GM11168 (cell line): Measurements from ENCODE around the gene SEC22C.

Source experiments
- in situ Hi-C: fragments of 300-500 bp; cut with MboI; formaldehyde crosslinking; loops from one replicate; pipeline ENCODE4 v1.12.0; 2022; ENCODE audit warnings: low sequenced_read_pairs; ENCODE audit not compliant: unreplicated experiment

The SEC22C gene

DNA sequence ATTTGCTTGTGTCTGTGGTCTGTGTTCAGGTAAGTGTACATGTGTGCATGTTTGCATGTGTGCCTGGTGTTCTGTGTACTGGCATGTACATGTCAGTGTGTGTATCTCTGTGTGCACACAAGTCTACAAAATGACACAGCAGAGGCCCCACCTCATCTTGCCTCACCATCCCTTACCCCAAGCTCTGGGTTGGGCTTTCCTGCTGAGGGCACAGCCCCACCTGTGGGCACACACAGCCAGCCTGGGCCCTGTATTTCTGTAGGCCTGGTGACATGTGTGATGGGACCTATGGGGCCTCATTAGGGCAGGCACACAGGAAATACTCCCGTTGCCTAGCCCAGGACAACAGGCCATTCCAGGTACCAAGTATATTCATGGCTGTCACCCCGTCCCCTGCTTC, 65.8 kb downstream of the SEC22C start:
- in situ Hi-C loops: no loop called here

DNA sequence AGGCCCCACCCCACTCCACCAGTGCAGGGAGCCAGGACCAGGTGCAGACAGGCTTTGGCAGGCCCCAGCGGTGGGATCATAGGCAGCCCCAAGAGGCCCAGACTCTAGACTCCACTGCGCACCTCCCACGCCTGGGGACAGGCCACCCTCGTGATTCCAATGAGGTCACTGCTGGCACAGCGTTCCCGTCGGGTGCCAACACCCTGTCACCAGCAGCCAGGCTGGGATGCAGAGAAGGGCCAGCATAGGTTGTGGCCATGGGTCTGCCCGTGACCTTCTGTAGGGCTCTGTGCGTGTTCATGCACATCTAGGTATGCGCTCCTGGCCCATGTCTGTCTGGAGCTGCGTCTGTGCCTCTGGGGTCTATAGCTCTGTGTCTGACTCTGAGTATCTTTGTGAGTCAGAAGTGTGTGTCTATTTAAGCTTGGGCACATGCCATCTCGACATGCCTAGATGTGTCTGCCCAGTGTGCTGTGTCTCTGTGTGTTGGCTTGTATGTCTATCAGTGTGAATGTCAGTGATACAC, 66.3 kb downstream of the SEC22C start:
- in situ Hi-C loops: no loop called here

DNA sequence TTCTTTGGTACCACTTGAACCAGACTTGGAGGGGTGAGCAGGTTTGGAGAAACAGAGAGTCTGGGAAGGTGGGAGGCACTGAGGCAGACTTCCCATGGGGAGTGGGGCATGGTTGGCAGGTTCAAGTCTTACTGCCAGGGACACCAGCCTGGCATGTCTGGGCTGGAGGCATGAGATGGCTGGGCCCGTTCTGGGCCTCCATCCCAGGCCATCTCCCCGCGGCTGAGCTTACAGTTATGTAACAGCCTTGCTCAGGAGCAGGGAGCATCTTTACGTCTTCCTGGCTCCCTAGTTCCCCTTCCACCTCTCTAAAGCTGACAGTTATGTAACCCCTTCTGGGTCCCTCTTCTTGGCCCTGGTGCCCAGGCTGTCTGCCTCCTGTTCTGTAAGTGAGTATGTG, 66.9 kb downstream of the SEC22C start:
- in situ Hi-C loops: no loop called here

DNA sequence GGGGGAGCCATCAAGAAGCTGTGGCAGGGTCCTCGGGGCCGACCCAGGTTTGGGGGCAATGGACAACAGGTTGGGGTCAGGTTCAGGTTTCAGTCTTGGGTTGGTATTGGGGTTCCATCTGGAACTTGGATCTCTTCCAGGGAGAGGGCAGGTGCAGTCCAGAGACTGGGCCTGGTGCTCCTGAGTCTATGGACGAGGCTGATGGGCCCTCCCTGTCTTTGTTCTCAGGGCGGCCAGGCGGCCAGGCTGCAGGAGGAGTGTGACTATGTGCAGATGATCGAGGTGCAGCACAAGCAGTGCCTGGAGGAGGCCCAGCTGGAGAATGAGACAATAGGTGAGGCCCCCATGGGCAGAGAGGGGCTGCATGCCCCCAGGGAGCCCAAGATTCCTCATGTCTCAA, 68.2 kb downstream of the SEC22C start:
- in situ Hi-C loops: no loop called here

DNA sequence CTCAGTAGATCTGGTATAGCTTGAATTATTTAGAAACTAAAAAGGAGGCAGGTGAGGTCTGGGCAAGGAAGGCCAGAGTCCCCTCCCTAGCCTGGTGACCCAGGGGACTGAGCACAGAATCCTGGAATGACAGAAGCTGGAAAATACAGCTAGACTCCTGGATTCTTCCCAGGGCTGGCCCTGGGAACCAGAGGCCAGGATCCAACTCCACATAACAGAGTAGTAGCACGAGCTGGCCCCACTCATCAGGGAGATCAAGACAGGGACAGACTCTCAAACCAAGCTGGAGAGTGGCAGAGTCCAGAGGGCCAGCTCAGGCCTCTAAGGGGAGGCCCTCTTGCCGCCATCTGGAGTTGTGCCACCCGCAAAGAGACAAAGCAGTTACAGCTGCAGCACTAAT, 68.6 kb downstream of the SEC22C start:
- in situ Hi-C loops: no loop called here

DNA sequence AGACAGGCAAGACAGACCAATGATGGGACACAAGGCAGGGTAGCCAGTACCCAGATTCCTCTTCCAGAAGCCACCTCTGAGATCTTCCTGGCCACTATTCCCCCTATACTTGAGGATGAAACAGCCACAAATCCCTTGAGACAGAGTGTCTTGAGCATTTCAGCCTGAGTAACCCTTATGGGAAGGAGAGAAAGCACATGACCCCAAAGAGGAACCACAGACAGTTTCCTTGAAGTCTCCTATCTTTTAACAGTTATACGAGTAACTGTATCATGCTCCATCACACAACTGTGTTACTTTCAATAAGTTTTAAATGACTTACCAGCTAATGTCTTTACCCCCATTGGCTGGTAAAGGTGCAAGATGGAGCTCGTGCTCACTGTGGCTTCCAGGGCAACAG, 70.0 kb downstream of the SEC22C start:
- in situ Hi-C loops: no loop called here

DNA sequence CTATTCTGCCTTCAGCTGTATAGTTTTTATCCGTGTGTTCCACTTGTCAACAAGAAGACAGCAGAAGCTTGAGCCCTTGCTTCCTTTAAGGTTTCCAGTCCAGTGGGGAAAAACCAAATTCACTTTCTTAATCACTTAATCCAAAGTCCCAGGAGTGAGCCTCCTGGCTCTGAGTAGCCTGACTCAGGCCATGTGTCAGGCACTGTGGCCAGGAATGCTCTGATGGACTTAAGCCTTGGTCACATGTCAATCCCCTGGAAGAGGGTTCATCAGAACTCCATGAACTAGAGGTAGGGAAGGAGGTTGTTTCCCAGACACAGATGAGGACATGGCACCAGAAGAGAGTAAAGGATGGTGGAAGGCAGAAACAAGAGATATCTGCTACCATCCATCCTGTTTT, 70.6 kb downstream of the SEC22C start:
- in situ Hi-C loops: no loop called here

DNA sequence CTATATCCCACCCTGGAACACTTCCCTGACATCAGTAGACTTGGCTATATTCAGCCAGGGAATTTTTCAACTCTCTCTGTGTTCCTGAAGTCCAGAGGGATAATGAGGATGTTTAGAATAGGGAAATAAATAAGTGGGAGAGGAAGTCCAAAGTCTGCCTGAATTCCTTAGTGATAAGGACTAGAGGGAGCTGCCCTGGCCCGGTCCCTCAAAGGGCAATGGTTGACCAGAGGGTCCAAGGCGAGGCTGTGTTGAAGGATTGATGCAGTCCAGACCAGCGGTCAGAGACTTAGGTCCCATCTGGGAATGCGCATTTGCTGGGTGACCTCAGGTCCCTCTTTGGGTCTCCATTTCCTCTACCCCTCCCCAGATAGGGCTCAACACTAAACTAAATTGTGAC, 71.4 kb downstream of the SEC22C start:
- in situ Hi-C loops: no loop called here

DNA sequence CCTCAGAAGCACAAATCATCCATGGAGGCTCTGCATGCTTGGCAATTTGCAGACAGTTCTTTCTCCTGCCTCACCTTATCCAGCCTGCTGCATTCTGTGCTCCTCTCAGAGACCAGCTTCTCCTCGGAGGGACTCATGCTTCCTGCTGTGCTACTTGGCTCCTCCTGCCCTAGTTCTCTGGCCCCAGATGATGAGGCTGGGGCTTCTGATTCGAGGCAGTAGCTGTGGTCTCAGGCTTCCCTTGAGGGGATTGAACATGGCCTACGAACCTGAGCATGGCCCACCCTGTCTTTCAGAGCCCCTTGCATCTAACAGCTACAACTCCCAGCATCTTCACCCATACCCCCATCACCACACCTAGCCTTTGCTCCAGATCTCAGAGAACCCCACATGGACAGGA, 72.7 kb downstream of the SEC22C start:
- in situ Hi-C loops: no loop called here

DNA sequence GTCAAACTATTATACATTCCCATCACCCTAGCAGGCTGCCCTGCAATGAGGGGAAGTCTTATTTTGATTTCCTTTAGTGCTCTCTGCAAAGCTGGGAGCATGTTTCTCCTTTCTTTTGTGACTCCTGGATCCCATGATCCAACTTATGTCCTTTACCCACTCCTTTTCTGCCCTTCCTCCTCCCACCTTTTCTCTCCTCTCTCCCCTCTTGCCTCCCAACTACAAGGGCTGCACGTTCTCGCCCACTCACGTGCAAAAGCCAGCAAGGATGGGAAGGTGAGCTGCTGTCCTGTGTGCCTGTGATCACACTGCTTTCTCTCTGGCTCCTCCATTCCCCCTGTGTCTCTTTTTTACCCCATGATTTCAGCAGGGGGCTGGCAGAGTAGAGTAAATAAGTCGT, 73.2 kb downstream of the SEC22C start:
- in situ Hi-C loops: no loop called here

DNA sequence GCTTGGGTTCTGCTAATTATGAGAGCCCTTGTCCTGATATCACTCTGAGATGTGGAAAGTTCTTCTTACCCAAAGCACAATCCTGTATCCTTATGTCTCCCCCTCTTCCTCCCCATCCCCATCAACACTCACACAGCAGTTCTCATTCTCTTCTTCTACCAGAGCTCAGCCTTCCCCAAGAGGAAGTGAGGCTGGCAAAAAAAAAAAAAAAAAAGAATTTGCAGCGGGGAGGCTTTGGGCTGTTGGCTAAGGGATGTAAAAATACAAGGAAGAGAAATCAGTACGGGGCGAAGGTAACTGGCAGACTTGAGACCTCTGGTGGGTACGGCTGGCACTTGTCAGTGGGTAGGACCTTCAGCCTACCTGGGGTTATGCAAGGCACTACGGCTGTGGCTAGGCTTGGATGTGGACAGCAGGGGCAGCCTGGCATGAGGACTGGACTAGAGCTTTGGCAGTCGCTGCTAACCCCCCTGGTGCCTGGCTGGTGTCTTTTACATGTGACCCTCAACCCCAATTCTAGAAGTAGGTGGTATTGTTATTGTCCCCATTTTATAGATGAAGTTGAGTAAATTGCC, 73.9 kb downstream of the SEC22C start:
- in situ Hi-C loops: no loop called here

DNA sequence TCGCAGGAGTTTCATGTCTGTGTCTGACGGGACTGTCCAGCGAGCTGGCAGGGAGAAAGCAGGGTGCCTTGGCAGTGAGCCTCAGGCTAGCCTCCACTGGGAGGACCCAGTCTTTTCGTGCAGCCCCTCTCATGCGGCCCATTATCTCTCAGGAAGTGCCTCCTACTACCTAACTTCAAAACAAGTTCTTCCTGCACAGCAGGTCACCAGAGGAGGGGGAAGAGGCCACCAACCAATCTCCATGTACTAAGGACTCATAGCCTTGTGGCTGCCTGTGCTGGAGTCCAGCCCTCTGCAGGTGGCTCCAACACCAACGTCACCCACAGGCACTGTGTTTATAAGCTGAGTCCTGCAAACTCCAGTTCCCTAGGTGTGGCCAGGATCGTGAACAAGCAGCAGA, 74.5 kb downstream of the SEC22C start:
- in situ Hi-C loops: no loop called here

DNA sequence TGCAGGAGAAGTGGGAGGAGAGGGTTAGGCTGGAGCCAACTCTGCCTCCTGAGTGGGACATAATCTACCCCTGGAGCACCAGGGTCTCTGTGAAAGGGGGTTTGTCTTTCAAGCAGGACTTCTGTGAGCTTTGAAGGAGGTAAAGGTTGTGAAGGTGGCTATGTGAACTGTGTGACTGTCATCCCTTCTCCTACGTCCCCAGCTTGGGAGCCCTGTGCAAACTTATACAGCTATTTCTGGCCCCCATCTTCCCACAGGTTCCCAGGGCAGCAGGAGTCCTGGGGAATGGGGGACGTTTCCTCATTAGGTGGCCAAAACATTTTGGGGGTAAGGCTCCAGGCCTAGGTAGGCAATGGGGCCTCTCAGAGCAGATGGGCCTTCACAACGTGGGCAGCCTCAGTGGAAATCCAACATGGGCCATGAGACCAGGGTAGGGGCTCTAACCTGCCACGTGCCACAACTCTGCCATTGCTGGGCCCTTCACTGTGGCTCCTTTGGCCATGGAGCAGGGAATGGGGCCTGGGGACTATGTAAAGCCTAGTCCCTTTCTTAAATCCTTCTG, 75.8 kb downstream of the SEC22C start:
- in situ Hi-C loops: no loop called here

DNA sequence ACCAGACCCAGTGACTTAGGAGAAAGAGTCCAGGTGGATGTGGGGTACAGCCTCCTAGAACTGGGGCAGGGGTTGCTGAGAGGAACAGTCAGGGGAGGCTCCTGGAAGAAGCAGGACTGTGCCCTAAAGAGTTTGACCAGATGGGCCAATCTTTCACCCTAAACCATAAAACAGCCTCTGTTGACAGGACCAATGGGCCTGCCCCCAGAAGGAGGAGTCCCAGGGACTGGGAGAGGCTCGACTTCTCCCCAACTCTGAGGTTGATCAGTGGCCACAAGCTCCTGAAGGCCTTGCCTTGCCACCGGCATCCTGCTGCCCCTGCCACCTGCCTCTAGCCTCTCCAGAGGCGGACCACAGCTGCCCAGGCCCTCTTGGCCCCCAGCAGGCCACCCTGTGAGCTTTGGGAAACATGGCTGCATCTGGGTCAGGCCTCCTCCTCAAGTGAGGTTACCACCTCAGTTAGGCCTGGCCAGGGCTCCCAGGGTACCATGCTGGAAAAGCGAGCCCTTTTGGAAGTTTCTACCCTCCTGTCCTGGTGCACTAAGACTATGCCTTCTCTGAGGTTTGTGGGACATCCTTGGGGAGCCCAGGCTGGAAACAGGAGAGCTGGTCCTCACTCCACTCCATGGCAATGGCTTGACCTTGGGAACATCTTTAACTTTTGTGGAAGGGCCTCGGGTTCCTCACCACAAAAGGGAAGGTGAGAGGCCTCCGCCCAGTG, 76.5 kb downstream of the SEC22C start:
- in situ Hi-C loops: no loop called here

DNA sequence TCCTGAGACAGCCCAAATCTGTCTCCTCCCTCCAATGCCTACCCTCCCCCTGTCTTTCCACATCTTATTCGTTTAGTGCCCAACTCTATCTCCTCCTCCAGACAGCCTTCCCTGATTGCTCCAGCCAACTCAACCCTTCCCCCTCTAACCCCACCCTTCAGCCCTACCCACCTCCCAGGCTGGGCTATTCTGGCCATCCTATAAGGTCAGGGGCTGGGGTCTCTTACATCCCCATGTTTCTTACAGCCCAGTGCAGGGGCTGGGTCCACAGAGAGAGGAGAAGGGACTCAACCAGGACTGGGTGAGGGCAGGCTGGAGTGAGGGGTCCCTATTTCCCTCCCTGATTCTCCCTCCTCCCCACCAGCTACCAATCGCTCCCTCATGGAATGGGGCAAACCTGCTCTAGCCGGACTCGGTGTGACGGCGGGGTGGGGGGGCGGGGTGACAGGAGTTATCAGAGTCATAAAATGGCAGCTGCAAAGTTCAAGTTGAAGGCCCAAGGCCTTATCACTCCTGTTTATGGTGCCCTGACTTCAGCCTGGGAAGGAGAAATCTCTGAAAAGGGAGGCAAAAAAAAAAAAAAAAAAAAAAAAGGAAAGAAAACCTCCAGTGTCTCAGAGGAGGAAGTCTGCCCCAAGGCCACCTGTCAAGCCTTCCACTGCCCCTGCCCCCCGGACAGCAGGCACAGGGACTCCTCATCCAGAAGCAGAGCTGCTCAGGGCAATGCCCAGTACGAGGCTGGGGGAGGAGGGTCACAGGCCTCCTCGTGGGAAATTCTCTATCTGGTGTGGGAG, 77.2 kb downstream of the SEC22C start:
- in situ Hi-C loops: no loop called here

DNA sequence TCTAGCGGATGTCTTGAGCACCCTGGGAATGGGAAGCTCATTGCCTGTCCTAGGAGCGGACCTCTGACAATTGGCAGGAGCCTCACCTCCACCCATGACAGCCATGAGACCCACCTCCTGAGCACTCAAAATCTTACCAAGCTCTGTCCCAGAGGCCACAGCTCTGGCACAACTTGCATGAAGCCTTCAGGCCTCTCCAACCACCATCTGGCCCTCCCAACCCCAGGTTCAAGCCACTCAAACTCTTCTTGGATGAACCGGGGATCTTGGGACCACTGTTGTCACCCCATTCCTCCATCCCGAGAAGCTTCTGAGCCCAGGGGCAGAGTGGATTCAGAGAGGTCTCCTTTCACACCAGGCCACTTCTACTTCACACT, 77.8 kb downstream of the SEC22C start:
- in situ Hi-C loops: no loop called here

DNA sequence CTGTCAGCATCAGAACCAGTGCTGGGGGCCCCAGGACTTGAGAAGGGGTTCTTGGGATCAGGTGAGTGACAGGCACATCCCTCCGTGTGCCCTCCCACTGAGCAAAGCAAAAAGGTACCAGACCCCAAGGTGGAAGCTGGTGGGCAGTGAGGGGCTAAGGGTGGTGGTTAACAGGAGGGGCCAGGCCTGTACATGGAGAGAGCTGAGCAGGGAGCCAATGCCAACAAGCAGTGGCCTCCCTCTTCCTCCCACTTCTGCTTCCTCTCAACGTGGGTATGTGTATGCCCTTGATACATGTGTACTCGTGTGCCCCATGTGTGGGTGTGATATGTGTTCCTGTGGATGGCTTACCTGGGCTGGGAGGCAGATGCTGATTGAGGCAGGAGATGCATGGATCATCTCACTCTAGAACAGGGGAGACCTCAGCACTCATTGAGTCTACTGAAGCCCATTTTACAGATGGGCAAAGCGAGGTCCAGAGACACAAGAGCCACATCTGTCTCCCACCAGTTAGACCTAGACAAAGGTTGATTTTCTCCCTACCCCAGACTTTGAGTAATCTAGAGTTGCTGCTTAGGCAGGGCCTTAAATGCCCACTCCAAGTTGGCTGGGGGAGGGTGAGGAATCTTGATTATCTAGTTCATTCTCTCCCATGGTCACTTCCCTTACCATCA, 78.4 kb downstream of the SEC22C start:
- in situ Hi-C loops: no loop called here

DNA sequence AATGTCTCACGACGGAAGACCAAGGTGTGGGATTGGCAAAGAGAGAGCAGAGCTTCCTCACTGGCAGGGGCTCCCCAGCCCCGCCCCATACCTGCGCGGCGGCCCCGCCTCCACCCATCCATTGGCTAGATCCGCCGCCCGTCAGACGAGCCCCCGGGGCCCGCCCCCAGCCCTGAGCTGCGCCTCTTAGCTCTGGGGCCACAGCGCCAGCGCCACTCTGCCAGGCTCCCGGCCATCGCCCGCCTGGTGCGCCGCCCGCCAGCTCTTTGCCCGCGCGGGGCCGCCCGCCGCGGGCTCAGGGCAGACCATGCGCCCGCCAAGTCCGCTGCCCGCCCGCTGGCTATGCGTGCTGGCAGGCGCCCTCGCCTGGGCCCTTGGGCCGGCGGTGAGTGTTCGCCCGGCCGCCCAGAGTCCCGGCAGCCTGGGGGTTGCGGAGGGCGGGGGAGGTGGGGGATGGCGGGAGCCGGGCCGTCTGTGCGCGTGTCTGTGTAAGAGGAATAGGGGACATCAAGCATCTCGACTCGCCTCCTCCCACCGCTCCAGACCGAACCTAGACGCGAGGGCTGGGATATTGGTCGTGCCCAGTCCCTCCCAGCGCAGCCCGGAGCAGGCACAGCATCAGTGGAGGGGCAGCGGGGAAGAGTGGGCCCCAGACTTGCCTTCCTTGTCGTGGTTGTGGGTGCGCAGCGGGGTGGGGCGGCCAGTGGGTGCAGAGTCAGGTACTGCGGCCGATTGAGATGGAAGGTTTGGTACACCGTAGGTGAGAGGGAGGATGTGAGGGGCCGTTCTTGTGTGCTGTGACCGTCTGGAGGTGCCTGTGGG, 79.1 kb downstream of the SEC22C start, which contains the start of gene VIPR1:
Gene VIPR1, plus strand, starts transcription at position 215 of the 822 bp plus-strand sequence. Its CDS starts 93 bp downstream, at position 308.
- in situ Hi-C loops: no loop called here

DNA sequence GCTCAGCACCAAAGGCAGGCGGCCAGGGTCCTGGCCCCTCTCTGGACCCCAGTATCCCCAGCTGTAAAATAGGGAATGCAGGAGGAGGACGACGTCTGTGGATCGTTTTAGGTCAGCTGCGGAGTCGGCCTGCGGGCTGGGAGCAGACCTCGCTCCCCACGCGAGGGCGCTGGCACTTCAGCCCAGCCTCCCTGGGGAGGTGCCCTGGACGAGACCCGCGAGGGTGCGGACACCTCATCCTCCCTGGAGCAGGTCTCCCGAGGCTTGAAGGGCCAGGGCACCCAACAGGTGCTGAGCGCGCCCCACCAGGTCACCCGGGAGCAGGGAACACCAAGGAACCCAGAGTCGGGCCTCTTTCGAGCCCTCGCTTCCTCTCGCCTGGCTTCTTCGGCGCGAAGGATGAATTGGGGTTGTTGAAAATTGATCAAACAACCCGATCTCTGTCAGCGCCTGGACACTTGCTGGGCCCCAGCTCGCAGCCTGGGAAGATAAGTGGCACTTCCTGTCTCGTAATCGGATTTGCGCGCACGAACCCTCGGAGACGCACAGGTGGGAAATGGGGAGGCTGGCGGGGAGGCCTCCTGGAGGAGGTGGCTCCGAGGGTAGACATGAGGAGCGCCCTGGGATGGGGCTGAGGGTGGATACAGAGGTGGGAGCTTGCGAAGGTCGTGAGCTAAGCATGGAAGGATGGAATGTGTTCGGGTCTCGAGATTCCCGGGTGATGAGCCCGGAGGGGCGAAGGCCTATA, 79.9 kb downstream of the SEC22C start:
- in situ Hi-C loops: no loop called here
